ENCODE measurements around the gene CEP20. TPM values are rescaled to one million over a fixed set of nuclear protein-coding genes. Genes with fewer than 3 reads are reported as not detected.

The CEP20 gene
- total and polyA plus RNA-seq, 10 of the 15 experiments (the other 5 are each of a cell fraction or from before 2014, with no cell fraction given): 33.4 to 57.8 (median 52.6) TPM

DNA sequence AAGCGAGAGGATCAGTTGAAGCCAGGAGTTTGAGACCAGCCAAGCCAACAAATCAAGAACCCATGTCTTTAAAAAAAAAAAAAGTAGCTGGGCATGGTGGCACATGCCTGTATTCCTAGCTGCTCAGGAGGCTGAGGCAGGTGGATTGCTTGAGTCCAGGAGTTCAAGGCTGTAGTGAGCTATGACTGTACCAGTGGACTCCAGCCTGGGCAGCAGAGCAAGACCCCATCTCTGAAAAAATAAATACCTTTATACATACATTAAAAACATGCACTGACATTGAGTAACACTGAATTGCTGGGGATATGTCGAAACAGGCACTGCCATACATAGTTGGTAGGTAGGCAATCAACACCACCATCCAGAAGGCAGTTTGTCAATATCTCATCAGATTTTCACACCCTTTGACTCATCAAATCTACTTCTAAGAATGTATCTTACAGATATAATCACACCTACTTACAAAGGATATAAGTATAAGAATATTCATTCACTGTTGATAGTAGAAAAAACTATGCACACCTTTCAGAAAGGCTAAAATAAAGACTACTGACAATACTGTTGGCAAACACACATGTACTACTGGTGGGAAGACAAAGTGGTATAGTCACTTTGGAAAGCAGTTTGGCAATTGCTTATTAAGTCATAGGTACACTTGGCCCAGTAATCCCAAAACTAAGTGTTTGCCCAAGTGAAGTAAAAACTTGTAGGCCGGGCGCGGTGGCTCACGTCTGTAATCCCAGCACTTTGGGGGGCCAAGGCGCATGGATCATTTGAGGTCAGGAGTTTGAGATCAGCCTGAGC, 6.4 kb upstream of the CEP20 start:
- DNase-seq (ENCODE audit: low read depth, low spot score) (no peak), FAIRE-seq (no peak), ATAC-seq (no peak)
- no peak overlapping the region for H2AFZ ChIP-seq (ENCODE audit: control insufficient read depth, low read depth, low read length)
- intact Hi-C loops (cut with micrococcal nuclease; ENCODE audit: unreplicated experiment): loop anchor here (5.0 kb wide), 1 partner anchor 113 kb away; no protein-coding TSS in a partner anchor
- ChIA-PET RAD21 (ENCODE audit: unreplicated experiment) (no interaction called here), CTCF (no interaction called here), POLR2A (interaction anchor here (0.6 kb wide), 1 partner anchor 64 kb away, joined by 3 read pairs; no protein-coding TSS in a partner anchor), SMC1A (ENCODE audit: uncharacterized antibody, unreplicated experiment) (interaction anchor here (1.2 kb wide), 1 partner anchor 12 kb away, joined by 3 read pairs; no protein-coding TSS in a partner anchor)
- no peaks in the 10 kb centered on the region for H3K79me2 ChIP-seq (ENCODE audit: control insufficient read depth, insufficient read depth, low read length)
- H3K27ac ChIP-seq (ENCODE audit: control insufficient read depth, insufficient read depth): no peak overlapping the region
- H3K9ac ChIP-seq (ENCODE audit: control insufficient read depth, insufficient read depth, low read length): no peak overlapping the region
- H3K36me3 ChIP-seq (ENCODE audit: control insufficient read depth in 2 of 2, insufficient read depth in 2 of 2, low read length in 1 of 2): no peaks in the 10 kb centered on the region
- TF ChIP-seq, protein P1, sequence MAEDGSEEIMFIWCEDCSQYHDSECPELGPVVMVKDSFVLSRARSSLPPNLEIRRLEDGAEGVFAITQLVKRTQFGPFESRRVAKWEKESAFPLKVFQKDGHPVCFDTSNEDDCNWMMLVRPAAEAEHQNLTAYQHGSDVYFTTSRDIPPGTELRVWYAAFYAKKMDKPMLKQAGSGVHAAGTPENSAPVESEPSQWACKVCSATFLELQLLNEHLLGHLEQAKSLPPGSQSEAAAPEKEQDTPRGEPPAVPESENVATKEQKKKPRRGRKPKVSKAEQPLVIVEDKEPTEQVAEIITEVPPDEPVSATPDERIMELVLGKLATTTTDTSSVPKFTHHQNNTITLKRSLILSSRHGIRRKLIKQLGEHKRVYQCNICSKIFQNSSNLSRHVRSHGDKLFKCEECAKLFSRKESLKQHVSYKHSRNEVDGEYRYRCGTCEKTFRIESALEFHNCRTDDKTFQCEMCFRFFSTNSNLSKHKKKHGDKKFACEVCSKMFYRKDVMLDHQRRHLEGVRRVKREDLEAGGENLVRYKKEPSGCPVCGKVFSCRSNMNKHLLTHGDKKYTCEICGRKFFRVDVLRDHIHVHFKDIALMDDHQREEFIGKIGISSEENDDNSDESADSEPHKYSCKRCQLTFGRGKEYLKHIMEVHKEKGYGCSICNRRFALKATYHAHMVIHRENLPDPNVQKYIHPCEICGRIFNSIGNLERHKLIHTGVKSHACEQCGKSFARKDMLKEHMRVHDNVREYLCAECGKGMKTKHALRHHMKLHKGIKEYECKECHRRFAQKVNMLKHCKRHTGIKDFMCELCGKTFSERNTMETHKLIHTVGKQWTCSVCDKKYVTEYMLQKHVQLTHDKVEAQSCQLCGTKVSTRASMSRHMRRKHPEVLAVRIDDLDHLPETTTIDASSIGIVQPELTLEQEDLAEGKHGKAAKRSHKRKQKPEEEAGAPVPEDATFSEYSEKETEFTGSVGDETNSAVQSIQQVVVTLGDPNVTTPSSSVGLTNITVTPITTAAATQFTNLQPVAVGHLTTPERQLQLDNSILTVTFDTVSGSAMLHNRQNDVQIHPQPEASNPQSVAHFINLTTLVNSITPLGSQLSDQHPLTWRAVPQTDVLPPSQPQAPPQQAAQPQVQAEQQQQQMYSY (CRISPR knock-in tag; IDR thresholded peaks at IDR 0.05): no peak
- TF ChIP-seq MTA2 (IDR thresholded peaks at IDR 0.05; ENCODE audit: low read depth) (no peak), NFYB (IDR thresholded peaks at IDR 0.05; ENCODE audit: insufficient read depth, low read depth, low read length) (no peak), ZSCAN29 (IDR thresholded peaks at IDR 0.05) (no peak), EGR1 (IDR thresholded peaks at IDR 0.05; ENCODE audit: borderline replicate concordance in 1 of 2, low read depth in 2 of 2, low read length in 2 of 2) (no peak), YY1 (IDR thresholded peaks at IDR 0.05; ENCODE audit: low read depth, low read length) (no peak), CEBPZ (IDR thresholded peaks at IDR 0.05; ENCODE audit: low read depth, low read length) (no peak), NFYA (IDR thresholded peaks at IDR 0.05; ENCODE audit: borderline replicate concordance, low read depth, low read length) (no peak)
- in situ Hi-C loops (cut with MboI): no loop called here
- WGBS (ENCODE audit: insufficient coverage, insufficient replicate concordance, low lambda C conversion rate, missing lambda C conversion rate): 95% methylated on average over 7 of the region's 7 CpGs
- H3K4me2 ChIP-seq (ENCODE audit: control insufficient read depth, insufficient read depth): no peak overlapping the region
- no peak overlapping the region for H3K4me3 ChIP-seq
- no peaks in the 10 kb centered on the region for H4K20me1 ChIP-seq (ENCODE audit: control insufficient read depth, insufficient read depth)
- BruUV-seq (replicated peaks): no TSS peak
- H3K9me3 ChIP-seq (replicated peaks; ENCODE audit: control insufficient read depth, insufficient read depth, low read length): no peaks in the 10 kb centered on the region
- peaks cover 30% of the 10 kb centered on the region for H3K4me1 ChIP-seq (ENCODE audit: control insufficient read depth, insufficient read depth, low read length)
- H3K27me3 ChIP-seq (replicated peaks in 1 of 2; ENCODE audit: control insufficient read depth in 2 of 2, insufficient read depth in 2 of 2, low read length in 1 of 2): no peaks in the 10 kb centered on the region
